GM12878 (cell line): ENCODE results near the gene CHRNA5. TPM values are rescaled to one million over a fixed set of nuclear protein-coding genes. Genes with fewer than 3 reads are reported as not detected.

ENCODE experiments used
- ATAC-seq: fragments of 200-7000 bp; cut with Tn5 transposase; 3 replicates; pipeline ENCODE4 v1.9.1; 2020; ENCODE audit warnings: mild to moderate bottlenecking, moderate library complexity
- BruUV-seq: library from RNA; stranded (reverse); fragments of 400-500 nt; replicated peaks from 2 replicates; lab custom pipeline; 2021; lab: Mats Ljungman, UMichigan
- CTCF ChIA-PET: fragments of 300-600 bp; sonication (Branson Sonifier 250); formaldehyde crosslinking; extraction: SDS; loops from one replicate; lab custom pipeline; 2021; ENCODE audit warnings: inconsistent platforms; lab: Yijun Ruan, JAX
- POLR2A ChIA-PET: fragments of 350-600 bp; formaldehyde crosslinking; extraction: SDS; loops from one replicate; lab custom pipeline; 2021; ENCODE audit warnings: inconsistent platforms; lab: Charles Lee
- RAD21 ChIA-PET: fragments of 300-600 bp; sonication (Branson Sonifier 250); formaldehyde crosslinking; loops from one replicate; lab custom pipeline; 2023; ENCODE audit warnings: antibody characterized with exemption; ENCODE audit not compliant: unreplicated experiment; lab: Charles Lee
- SMC1A ChIA-PET: fragments of 300-600 bp; sonication (Branson Sonifier 250); formaldehyde crosslinking; loops from one replicate; lab custom pipeline; 2023; ENCODE audit not compliant: unreplicated experiment, uncharacterized antibody; lab: Charles Lee
- DNase-seq: peaks from one replicate; pipeline ENCODE4 v3.0.0-alpha.2; 2011; ENCODE audit warnings: low read depth, low spot score
- FAIRE-seq: peaks from 3 replicates; lab custom pipeline; 2011; peaks lifted over from hg19 to GRCh38; lab: Jason Lieb, UNC
- H2AFZ ChIP-seq: 2 replicates; pipeline ENCODE4 v1.6.0; 2011; ENCODE audit warnings: low read depth, low read length, control low read depth; ENCODE audit not compliant: control insufficient read depth
- H3K27ac ChIP-seq: 2 replicates; pipeline ENCODE4 v1.5.1; 2011; ENCODE audit warnings: control low read depth; ENCODE audit not compliant: control insufficient read depth, insufficient read depth
- H3K27me3 ChIP-seq, 2 experiments: replicated peaks in 1 of 2; 2 replicates each; pipeline versions ENCODE4 v1.6.0 to v1.6.1; 2011; ENCODE audit warnings: low read length in 1 of 2; ENCODE audit not compliant: control insufficient read depth in 2 of 2, insufficient read depth in 2 of 2
- H3K36me3 ChIP-seq, 2 experiments: 2 replicates each; pipeline ENCODE4 v1.5.1; 2011; ENCODE audit warnings: low read length in 1 of 2; ENCODE audit not compliant: control insufficient read depth in 2 of 2, insufficient read depth in 2 of 2
- H3K4me1 ChIP-seq: 2 replicates; pipeline ENCODE4 v1.6.1; 2011; ENCODE audit warnings: mild to moderate bottlenecking, low read length, moderate library complexity, mixed read lengths; ENCODE audit not compliant: control insufficient read depth, insufficient read depth
- H3K4me2 ChIP-seq: 2 replicates; pipeline ENCODE4 v1.6.0; 2011; ENCODE audit warnings: control low read depth; ENCODE audit not compliant: control insufficient read depth, insufficient read depth
- H3K4me3 ChIP-seq: fragments of 200-600 bp; sonication (generic); 2 replicates; pipeline ENCODE4 v1.5.1; 2016
- H3K79me2 ChIP-seq: 2 replicates; pipeline ENCODE4 v1.6.0; 2011; ENCODE audit warnings: low read length; ENCODE audit not compliant: control insufficient read depth, insufficient read depth
- H3K9ac ChIP-seq: 2 replicates; pipeline ENCODE4 v1.8.0; 2011; ENCODE audit warnings: low read length, control low read depth, mixed read lengths; ENCODE audit not compliant: control insufficient read depth, insufficient read depth
- H3K9me3 ChIP-seq: replicated peaks from 3 replicates; pipeline ENCODE4 v1.5.1; 2011; ENCODE audit warnings: mild to moderate bottlenecking, low read length; ENCODE audit not compliant: control insufficient read depth, insufficient read depth
- H4K20me1 ChIP-seq: 2 replicates; pipeline ENCODE4 v1.6.0; 2011; ENCODE audit not compliant: control insufficient read depth, insufficient read depth
- EGR1 ChIP-seq, 2 experiments: IDR thresholded peaks; 1 replicate in 1 of 2; 2 replicates in 1 of 2; pipeline ENCODE4 v1.6.1; 2011 to 2012; ENCODE audit warnings: low read depth in 2 of 2, low read length in 2 of 2, borderline replicate concordance in 1 of 2, mild to moderate bottlenecking in 1 of 2, moderate library complexity in 1 of 2
- FOXK2 ChIP-seq: fragments of 450-650 bp; IDR thresholded peaks from 2 replicates; pipeline ENCODE4 v1.6.1; 2017; ENCODE audit warnings: mild to moderate bottlenecking, moderate library complexity
- IKZF1 ChIP-seq: fragments of 450-650 bp; conservative IDR thresholded peaks from 2 replicates; pipeline ENCODE4 v1.6.1; 2017; ENCODE audit warnings: antibody characterized with exemption, mild to moderate bottlenecking
- IKZF2 ChIP-seq, 2 experiments: fragments of 450-650 bp; IDR thresholded peaks; 2 replicates each; pipeline ENCODE4 v1.6.1; 2017; ENCODE audit warnings: mild to moderate bottlenecking in 2 of 2, moderate library complexity in 2 of 2
- POLR2A ChIP-seq: IDR thresholded peaks from 2 replicates; pipeline ENCODE4 v1.6.1; 2011; ENCODE audit warnings: low read depth, mild to moderate bottlenecking, low read length
- SMAD5 ChIP-seq: IDR thresholded peaks from 2 replicates; pipeline ENCODE4 v1.6.1; 2016; ENCODE audit warnings: antibody characterized with exemption, low read depth
- SUPT20H ChIP-seq: IDR thresholded peaks from 2 replicates; pipeline ENCODE4 v1.6.1; 2011; ENCODE audit warnings: low read depth, mild to moderate bottlenecking, low read length, moderate library complexity, borderline replicate concordance; ENCODE audit not compliant: control insufficient read depth
- ZNF207 ChIP-seq: fragments of 450-650 bp; IDR thresholded peaks from 2 replicates; pipeline ENCODE4 v1.6.1; 2014; ENCODE audit warnings: antibody characterized with exemption, mild to moderate bottlenecking, borderline replicate concordance
- ZNF274 ChIP-seq: IDR thresholded peaks from one replicate; pipeline ENCODE4 v1.8.0; 2011; ENCODE audit not compliant: insufficient read length, insufficient read depth
- ZSCAN29 ChIP-seq: fragments of 450-650 bp; IDR thresholded peaks from 2 replicates; pipeline ENCODE4 v1.6.1; 2017; ENCODE audit warnings: mild to moderate bottlenecking, moderate library complexity
- WGBS: methylation state at CpG from one replicate; pipeline ENCODE4 v1.1.6; 2016; ENCODE audit warnings: low lambda C conversion rate; ENCODE audit not compliant: insufficient replicate concordance, insufficient coverage; ENCODE audit errors: missing lambda C conversion rate; 5-methylcytosine and 5-hydroxymethylcytosine counted together
- in situ Hi-C: fragments of 300-500 bp; cut with MboI; formaldehyde crosslinking; loops from 9 replicates; pipeline ENCODE4 v1.14.3; 2018; ENCODE audit warnings: mixed read lengths
- intact Hi-C: fragments of 100-400 bp; cut with micrococcal nuclease; formaldehyde crosslinking; loops from one replicate; pipeline ENCODE4 v1.14.2; 2022; ENCODE audit not compliant: unreplicated experiment
- polyA plus RNA-seq, 11 experiments: library from polyadenylated mRNA; depleted of rRNA in 4 of 11; unstranded in 6 of 11; stranded (reverse) in 5 of 11; fragments of >200 nt; fragmentation: Nextera tagmentation in 4 of 11; fragmentation: Illumina TruSeq in 1 of 11; extraction: Ambion mirVana in 4 of 11; extraction: Trizol in 1 of 11; gene quantifications; 1 replicate in 1 of 11; 2 replicates in 10 of 11; pipeline versions ENCODE4 v1.2.1 to v1.2.3, GENCODE V29; 2011 to 2016; ENCODE audit warnings: inconsistent platforms in 2 of 11, missing spikeins in 2 of 11, low read depth in 1 of 11
- total RNA-seq, 4 experiments: library from RNA; depleted of rRNA in 3 of 4; stranded (reverse); fragments of >200 nt in 3 of 4; fragmentation: Illumina TruSeq in 1 of 4; extraction: Trizol in 1 of 4; gene quantifications; 2 replicates each; pipeline versions ENCODE4 v1.2.1 to v1.2.3, GENCODE V29; 2013 to 2021
- TF ChIP-seq, protein P1 (sequence below): fragments of 450-650 bp; IDR thresholded peaks from 2 replicates; pipeline ENCODE4 v1.6.1; 2014; ENCODE audit warnings: mild to moderate bottlenecking
- TF ChIP-seq, protein P2 (sequence below): IDR thresholded peaks from 2 replicates; pipeline ENCODE4 v1.6.1; 2012; ENCODE audit warnings: low read depth, low read length, improper control_type of control experiment
- TF ChIP-seq, protein P3 (sequence below): IDR thresholded peaks from 2 replicates; pipeline ENCODE4 v1.6.1; 2012; ENCODE audit warnings: improper control_type of control experiment, low read depth, low read length; ENCODE audit not compliant: insufficient replicate concordance

The CHRNA5 gene
- total and polyA plus RNA-seq, 10 of the 15 experiments (the other 5 are each of a cell fraction or from before 2014, with no cell fraction given) = 0.74 to 21.4 (median 12.7) TPM

DNA sequence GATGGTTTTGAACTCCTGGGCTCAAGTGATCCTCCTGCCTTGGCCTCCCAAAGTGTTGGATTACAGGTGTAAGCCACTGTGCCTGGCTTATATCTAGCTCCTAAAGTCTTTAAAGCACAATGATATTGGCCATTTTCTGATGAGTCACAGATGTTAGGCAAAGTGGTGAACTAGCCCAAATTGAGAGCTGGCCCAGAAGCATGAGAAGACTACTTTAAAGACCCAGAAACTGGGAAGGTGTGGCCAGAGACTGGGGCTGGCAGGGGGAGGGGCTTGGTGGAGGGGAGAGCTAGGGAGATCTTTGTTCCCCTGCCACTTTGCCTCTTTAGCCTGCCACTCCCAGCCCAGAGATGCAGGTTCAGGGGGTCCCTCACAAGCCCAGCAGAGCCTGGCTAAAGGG, 33.9 kb downstream of the CHRNA5 start (continued):
- TF ChIP-seq SUPT20H = no peak
- TF ChIP-seq FOXK2 = no peak
- TF ChIP-seq ZSCAN29 = no peak
- no peak for TF ChIP-seq IKZF2 (IDR thresholded peaks at IDR 0.05)

DNA sequence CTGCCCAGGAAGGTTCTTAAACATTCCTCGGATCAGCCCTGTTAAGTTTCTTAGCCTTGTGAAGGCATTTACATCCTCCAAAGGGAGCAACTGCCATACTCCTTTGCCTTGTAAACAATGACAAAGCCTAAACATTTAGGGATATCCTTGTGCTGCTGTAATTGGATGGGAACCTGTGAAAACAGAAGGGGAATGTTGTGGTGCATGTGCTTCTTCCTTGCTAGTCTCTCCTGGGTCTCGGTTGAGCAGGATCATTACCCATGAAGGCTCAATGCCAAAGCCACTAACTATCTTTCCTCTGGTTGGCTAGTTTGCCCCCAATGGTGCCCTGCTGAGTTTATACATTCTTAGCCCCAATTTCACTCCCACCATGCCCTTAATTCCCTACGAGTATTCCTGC, 38.1 kb downstream of the CHRNA5 start:
- RAD21 ChIA-PET = no interaction called here
- no peaks in the 10 kb centered on the region for H3K36me3 ChIP-seq
- CTCF ChIA-PET = no interaction called here
- H3K27ac ChIP-seq = no peak overlapping the region
- in situ Hi-C loops = loop anchor here (5.0 kb wide), 1 partner anchor 49 kb away; no protein-coding TSS in a partner anchor
- H4K20me1 ChIP-seq = no peaks in the 10 kb centered on the region
- H3K4me3 ChIP-seq = no peak overlapping the region
- intact Hi-C loops = no loop called here
- FAIRE-seq (no peak), ATAC-seq (no peak), DNase-seq (no peak)
- H2AFZ ChIP-seq = no peak overlapping the region
- no peak overlapping the region for H3K9ac ChIP-seq
- H3K4me2 ChIP-seq = no peak overlapping the region
- POLR2A ChIA-PET = no interaction called here
- H3K79me2 ChIP-seq = no peaks in the 10 kb centered on the region
- no peaks in the 10 kb centered on the region for H3K9me3 ChIP-seq
- TF ChIP-seq, protein P1, sequence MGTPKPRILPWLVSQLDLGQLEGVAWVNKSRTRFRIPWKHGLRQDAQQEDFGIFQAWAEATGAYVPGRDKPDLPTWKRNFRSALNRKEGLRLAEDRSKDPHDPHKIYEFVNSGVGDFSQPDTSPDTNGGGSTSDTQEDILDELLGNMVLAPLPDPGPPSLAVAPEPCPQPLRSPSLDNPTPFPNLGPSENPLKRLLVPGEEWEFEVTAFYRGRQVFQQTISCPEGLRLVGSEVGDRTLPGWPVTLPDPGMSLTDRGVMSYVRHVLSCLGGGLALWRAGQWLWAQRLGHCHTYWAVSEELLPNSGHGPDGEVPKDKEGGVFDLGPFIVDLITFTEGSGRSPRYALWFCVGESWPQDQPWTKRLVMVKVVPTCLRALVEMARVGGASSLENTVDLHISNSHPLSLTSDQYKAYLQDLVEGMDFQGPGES = no peak
- TF ChIP-seq IKZF2 (IDR thresholded peaks at IDR 0.05) (no peak), POLR2A (no peak), IKZF1 (no peak), ZNF207 (no peak), ZNF274 (no peak), EGR1 (IDR thresholded peaks at IDR 0.05; ENCODE audit: borderline replicate concordance in 1 of 2, low read depth in 2 of 2, low read length in 2 of 2) (no peak), SMAD5 (no peak)
- TF ChIP-seq, protein P2, sequence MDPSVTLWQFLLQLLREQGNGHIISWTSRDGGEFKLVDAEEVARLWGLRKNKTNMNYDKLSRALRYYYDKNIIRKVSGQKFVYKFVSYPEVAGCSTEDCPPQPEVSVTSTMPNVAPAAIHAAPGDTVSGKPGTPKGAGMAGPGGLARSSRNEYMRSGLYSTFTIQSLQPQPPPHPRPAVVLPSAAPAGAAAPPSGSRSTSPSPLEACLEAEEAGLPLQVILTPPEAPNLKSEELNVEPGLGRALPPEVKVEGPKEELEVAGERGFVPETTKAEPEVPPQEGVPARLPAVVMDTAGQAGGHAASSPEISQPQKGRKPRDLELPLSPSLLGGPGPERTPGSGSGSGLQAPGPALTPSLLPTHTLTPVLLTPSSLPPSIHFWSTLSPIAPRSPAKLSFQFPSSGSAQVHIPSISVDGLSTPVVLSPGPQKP = no peak
- TF ChIP-seq, protein P3, sequence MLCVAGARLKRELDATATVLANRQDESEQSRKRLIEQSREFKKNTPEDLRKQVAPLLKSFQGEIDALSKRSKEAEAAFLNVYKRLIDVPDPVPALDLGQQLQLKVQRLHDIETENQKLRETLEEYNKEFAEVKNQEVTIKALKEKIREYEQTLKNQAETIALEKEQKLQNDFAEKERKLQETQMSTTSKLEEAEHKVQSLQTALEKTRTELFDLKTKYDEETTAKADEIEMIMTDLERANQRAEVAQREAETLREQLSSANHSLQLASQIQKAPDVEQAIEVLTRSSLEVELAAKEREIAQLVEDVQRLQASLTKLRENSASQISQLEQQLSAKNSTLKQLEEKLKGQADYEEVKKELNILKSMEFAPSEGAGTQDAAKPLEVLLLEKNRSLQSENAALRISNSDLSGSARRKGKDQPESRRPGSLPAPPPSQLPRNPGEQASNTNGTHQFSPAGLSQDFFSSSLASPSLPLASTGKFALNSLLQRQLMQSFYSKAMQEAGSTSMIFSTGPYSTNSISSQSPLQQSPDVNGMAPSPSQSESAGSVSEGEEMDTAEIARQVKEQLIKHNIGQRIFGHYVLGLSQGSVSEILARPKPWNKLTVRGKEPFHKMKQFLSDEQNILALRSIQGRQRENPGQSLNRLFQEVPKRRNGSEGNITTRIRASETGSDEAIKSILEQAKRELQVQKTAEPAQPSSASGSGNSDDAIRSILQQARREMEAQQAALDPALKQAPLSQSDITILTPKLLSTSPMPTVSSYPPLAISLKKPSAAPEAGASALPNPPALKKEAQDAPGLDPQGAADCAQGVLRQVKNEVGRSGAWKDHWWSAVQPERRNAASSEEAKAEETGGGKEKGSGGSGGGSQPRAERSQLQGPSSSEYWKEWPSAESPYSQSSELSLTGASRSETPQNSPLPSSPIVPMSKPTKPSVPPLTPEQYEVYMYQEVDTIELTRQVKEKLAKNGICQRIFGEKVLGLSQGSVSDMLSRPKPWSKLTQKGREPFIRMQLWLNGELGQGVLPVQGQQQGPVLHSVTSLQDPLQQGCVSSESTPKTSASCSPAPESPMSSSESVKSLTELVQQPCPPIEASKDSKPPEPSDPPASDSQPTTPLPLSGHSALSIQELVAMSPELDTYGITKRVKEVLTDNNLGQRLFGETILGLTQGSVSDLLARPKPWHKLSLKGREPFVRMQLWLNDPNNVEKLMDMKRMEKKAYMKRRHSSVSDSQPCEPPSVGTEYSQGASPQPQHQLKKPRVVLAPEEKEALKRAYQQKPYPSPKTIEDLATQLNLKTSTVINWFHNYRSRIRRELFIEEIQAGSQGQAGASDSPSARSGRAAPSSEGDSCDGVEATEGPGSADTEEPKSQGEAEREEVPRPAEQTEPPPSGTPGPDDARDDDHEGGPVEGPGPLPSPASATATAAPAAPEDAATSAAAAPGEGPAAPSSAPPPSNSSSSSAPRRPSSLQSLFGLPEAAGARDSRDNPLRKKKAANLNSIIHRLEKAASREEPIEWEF = no peak
- no peaks in the 10 kb centered on the region for H3K27me3 ChIP-seq
- no TSS peak for BruUV-seq
- H3K4me1 ChIP-seq = no peaks in the 10 kb centered on the region
- 55% methylated on average over 3 of the region's 3 CpGs for WGBS
- SMC1A ChIA-PET = interaction anchor here (1.3 kb wide), 1 partner anchor 11 kb away, joined by 3 read pairs; no protein-coding TSS in a partner anchor
